Measurements from ENCODE around the gene SPIN1. TPM values are rescaled to one million over a fixed set of nuclear protein-coding genes. Genes with fewer than 3 reads are reported as not detected.

SPIN1 gene
- total RNA-seq, 3 donors from 2014 or later: 51.5 to 98.7 (median 67.7) TPM

GRCh38 chr9:88502552-88503034 is 114.3 kb downstream of the SPIN1 start:
- Histone ChIP-seq H3K4me1 (ENCODE audit: low read depth) (no peaks in the 10 kb centered on the region), H3K4me3 (no peak overlapping the region), H3K36me3 (ENCODE audit: low read depth) (no peaks in the 10 kb centered on the region), H3K9me3 (no peaks in the 10 kb centered on the region)
- intact Hi-C loops (cut with DNase I, micrococcal nuclease): no loop called here
- DNase-seq: no peak
- no peak for ATAC-seq
- TF ChIP-seq CTCF (IDR thresholded peaks at IDR 0.05): no peak

DNA sequence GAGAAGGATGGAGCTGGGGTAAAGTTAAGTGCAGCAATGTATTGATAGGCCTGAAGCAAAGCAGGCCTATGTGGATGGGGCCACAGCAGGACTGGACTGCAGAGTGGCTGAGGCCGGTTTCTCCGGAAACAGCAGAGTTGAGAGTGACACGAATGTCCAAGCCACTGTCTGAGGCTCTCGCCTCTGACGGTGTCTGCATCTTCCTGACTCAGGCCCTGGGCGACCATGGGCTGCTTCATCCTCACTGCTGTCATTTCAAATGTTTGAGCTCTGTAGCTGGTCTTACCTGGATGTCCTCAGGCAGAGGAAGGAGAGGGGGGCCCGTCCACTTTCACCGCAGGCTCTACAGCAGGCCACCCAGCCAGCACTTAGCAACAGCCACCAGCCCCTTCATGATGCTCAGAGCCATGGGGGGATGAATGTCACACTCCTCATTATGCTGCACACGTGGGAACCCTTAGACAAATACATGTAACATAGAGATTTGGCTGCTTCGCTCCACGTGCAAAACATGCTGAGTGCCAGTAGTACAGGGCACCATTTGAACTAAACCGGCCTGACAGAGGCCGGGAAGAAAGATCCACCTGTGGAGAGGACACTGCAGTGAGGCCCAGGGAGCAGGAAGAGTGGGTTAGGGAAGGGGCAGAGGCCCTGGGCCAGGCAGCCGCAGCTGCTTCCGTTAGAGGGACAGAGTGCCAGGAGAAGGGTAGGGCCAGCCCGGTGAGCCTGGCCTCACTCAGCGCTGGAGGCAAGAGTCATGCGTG is 115.0 kb downstream of the SPIN1 start:
- ATAC-seq (no peak), DNase-seq (no peak)
- no peak overlapping the region for H3K4me3 ChIP-seq
- no peaks in the 10 kb centered on the region for H3K36me3 ChIP-seq (ENCODE audit: low read depth)
- intact Hi-C loops (cut with DNase I, micrococcal nuclease): no loop called here
- H3K9me3 ChIP-seq: no peaks in the 10 kb centered on the region
- no peak for TF ChIP-seq CTCF (IDR thresholded peaks at IDR 0.05)
- no peaks in the 10 kb centered on the region for H3K4me1 ChIP-seq (ENCODE audit: low read depth)

DNA sequence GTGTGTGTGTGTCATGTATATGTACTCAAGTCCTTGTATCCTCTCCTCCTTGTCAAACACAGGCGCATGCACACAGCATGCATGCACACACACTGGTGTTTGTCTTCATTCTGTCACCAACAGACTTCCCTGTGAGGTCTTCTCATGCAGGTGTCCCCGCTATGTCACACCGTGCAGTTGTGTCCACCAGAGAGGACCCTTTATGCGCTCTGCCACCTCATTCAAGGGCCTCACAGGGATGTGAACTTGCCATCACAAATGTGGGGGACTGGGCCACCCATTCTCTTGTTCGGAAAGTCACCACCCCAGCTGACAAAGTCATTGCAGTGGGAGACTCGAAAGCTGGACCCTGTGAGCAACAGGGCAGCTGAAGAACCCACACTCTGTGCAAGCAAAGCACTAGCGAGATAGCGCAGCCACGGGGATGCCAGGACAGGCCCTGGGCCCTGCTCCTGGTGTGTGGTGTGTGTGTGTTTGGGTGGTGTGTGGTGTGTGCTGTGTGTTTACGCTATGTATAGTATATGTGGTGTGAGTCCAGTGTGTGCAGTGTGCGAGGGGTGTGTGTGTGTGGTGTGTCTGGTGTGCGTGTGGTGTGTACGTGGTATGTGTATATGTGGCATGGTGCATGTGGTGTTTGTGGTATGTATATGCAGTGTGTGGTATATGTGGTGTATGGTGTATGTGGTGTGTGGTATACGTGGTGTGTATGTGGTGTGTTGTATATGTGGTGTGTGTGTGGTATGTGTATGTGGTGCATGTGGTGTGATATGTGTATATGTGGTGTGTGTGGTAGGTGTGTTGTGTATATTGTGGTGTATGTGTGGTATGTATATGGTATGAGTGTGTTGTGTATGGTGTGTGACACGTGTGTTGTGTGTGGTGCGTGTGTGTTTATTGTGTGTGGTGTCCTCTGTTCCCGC is 115.9 kb downstream of the SPIN1 start:
- H3K9me3 ChIP-seq: no peaks in the 10 kb centered on the region
- ATAC-seq (no peak), DNase-seq (no peak)
- H3K36me3 ChIP-seq (ENCODE audit: low read depth): no peaks in the 10 kb centered on the region
- intact Hi-C loops (cut with DNase I, micrococcal nuclease): no loop called here
- no peak overlapping the region for H3K4me3 ChIP-seq
- no peak for TF ChIP-seq CTCF (IDR thresholded peaks at IDR 0.05)
- no peaks in the 10 kb centered on the region for H3K4me1 ChIP-seq (ENCODE audit: low read depth)

DNA sequence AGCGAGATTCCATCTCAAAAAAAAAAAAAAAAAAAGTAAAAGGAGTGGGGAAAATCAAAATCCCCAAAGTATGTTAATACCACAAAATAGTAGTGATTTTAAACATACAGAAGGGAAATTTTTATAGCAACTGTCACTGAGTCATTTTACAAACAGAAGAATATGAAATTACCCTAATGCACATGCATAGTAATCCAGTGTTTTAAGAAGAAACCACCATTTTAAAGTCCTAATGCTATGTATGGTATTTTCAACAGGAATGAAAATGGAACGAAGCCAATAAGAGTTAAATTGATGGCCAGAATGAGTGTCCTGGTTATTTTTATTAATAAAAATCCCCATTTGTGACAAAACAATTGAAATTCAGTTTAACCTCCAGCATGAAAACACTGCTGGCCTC is 120.1 kb downstream of the SPIN1 start:
- H3K4me1 ChIP-seq (ENCODE audit: low read depth): no peaks in the 10 kb centered on the region
- ATAC-seq (no peak), DNase-seq (no peak)
- no peaks in the 10 kb centered on the region for H3K36me3 ChIP-seq (ENCODE audit: low read depth)
- intact Hi-C loops (cut with DNase I, micrococcal nuclease): no loop called here
- no peak overlapping the region for H3K4me3 ChIP-seq
- no peak for TF ChIP-seq CTCF (IDR thresholded peaks at IDR 0.05)
- no peaks in the 10 kb centered on the region for H3K9me3 ChIP-seq

DNA sequence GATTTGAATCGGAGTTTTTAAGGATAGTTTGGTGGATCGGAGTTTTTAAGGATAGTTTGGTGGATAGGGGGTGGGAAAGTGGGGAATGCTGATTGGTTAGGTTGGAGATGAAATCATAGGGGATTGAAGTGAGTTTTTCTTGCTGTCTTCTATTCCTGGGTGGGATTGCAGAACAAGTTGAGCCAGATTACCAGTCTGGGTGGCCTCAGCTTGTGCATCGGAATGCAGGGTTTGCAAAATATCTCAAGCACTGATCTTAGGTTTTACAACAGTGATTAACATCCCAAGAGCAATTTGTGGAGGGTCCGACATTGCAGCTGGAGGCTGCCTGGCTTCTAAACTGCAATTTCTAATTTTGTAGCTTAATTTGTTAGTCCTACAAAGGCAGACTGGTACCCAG is 123.7 kb downstream of the SPIN1 start:
- no peak for ATAC-seq
- intact Hi-C loops (cut with DNase I, micrococcal nuclease): no loop called here
- no peak overlapping the region for H3K4me3 ChIP-seq
- no peak for TF ChIP-seq CTCF (IDR thresholded peaks at IDR 0.05)
- no peaks in the 10 kb centered on the region for H3K4me1 ChIP-seq (ENCODE audit: low read depth)
- no peaks in the 10 kb centered on the region for H3K9me3 ChIP-seq
- DNase-seq: no peak
- no peaks in the 10 kb centered on the region for H3K36me3 ChIP-seq (ENCODE audit: low read depth)

All from mucosa of descending colon (tissue), 3 donors.